HEK293 (cell line): ENCODE measurements around the gene NXPH4.

Experiments used
- CTCF ChIA-PET: fragments of 350-600 bp; formaldehyde crosslinking; extraction: SDS; loops from one replicate; lab custom pipeline; 2021; ENCODE audit warnings: antibody characterized with exemption; lab: Yijun Ruan, JAX
- POLR2A ChIA-PET: fragments of 300-600 bp; formaldehyde crosslinking; extraction: SDS; loops from one replicate; lab custom pipeline; 2020; ENCODE audit warnings: antibody characterized with exemption, inconsistent platforms; lab: Yijun Ruan, JAX
- H3K27ac ChIP-seq: fragments of 200-500 bp; sonication (Bioruptor generic); 2 replicates; pipeline ENCODE4 v1.5.1; 2014; ENCODE audit warnings: low read depth, low read length, control low read depth, inconsistent platforms; ENCODE audit errors: extremely low read depth
- H3K36me3 ChIP-seq, 2 experiments: fragments of 200-500 bp in 1 of 2; sonication (Bioruptor generic) in 1 of 2; 1 replicate in 1 of 2; 2 replicates in 1 of 2; pipeline ENCODE4 v1.5.1; 2014 to 2017; ENCODE audit warnings: inconsistent platforms in 2 of 2, low read length in 2 of 2; ENCODE audit not compliant: control insufficient read depth in 2 of 2, insufficient read depth in 1 of 2
- H3K4me1 ChIP-seq: fragments of 200-500 bp; sonication (Bioruptor generic); 2 replicates; pipeline ENCODE4 v1.5.1; 2014; ENCODE audit warnings: mild to moderate bottlenecking, low read length, inconsistent platforms; ENCODE audit not compliant: control insufficient read depth, insufficient read depth
- H3K4me3 ChIP-seq: 2 replicates; pipeline ENCODE4 v1.5.1; 2011; ENCODE audit warnings: low read depth, mild to moderate bottlenecking, control low read depth, low read length, moderate library complexity
- H3K9me3 ChIP-seq: fragments of 200-500 bp; sonication (Bioruptor generic); 2 replicates; pipeline ENCODE4 v1.5.1; 2014; ENCODE audit warnings: low read depth, low read length, inconsistent platforms; ENCODE audit not compliant: control insufficient read depth, insufficient read depth
- HIC1 ChIP-seq: fragments of 450-650 bp; formaldehyde crosslinking; IDR thresholded peaks from 2 replicates; pipeline ENCODE4 v1.5.1; 2016; ENCODE audit warnings: missing biosample characterization, missing genetic modification characterization
- HOXD13 ChIP-seq: sonication (generic); formaldehyde crosslinking; IDR thresholded peaks from 2 replicates; pipeline ENCODE4 v1.8.0; 2022; ENCODE audit warnings: missing genetic modification reagents, borderline replicate concordance
- OVOL3 ChIP-seq: fragments of 450-650 bp; formaldehyde crosslinking; IDR thresholded peaks from 2 replicates; pipeline ENCODE4 v1.5.1; 2016; ENCODE audit warnings: missing biosample characterization, missing genetic modification characterization
- PRDM10 ChIP-seq: fragments of 450-650 bp; formaldehyde crosslinking; IDR thresholded peaks from 2 replicates; pipeline ENCODE4 v1.5.1; 2016; ENCODE audit warnings: missing biosample characterization, missing genetic modification characterization
- SCRT1 ChIP-seq: fragments of 450-650 bp; formaldehyde crosslinking; IDR thresholded peaks from 2 replicates; pipeline ENCODE4 v1.5.1; 2016; ENCODE audit warnings: missing biosample characterization, missing genetic modification characterization, borderline replicate concordance
- SP2 ChIP-seq: fragments of 450-650 bp; formaldehyde crosslinking; IDR thresholded peaks from 2 replicates; pipeline ENCODE4 v1.5.1; 2016; ENCODE audit warnings: missing biosample characterization, missing genetic modification characterization
- WT1 ChIP-seq: fragments of 450-650 bp; formaldehyde crosslinking; IDR thresholded peaks from 2 replicates; pipeline ENCODE4 v1.5.1; 2016; ENCODE audit warnings: missing biosample characterization, missing genetic modification characterization
- ZEB2 ChIP-seq: fragments of 450-650 bp; formaldehyde crosslinking; IDR thresholded peaks from 2 replicates; pipeline ENCODE4 v1.5.1; 2016; ENCODE audit warnings: missing biosample characterization, missing genetic modification characterization
- ZNF112 ChIP-seq: fragments of 450-650 bp; formaldehyde crosslinking; IDR thresholded peaks from 2 replicates; pipeline ENCODE4 v1.5.0; 2017; ENCODE audit warnings: missing biosample characterization, missing genetic modification characterization
- ZNF132 ChIP-seq: fragments of 450-650 bp; formaldehyde crosslinking; IDR thresholded peaks from 2 replicates; pipeline ENCODE4 v1.5.1; 2017; ENCODE audit warnings: missing biosample characterization, missing genetic modification characterization, borderline replicate concordance
- ZNF175 ChIP-seq: fragments of 450-650 bp; formaldehyde crosslinking; IDR thresholded peaks from 2 replicates; pipeline ENCODE4 v1.5.1; 2016; ENCODE audit warnings: missing biosample characterization, missing genetic modification characterization
- ZNF2 ChIP-seq: fragments of 450-650 bp; formaldehyde crosslinking; IDR thresholded peaks from 2 replicates; pipeline ENCODE4 v1.5.1; 2016; ENCODE audit warnings: missing biosample characterization, missing genetic modification characterization
- ZNF239 ChIP-seq: fragments of 450-650 bp; formaldehyde crosslinking; IDR thresholded peaks from 2 replicates; pipeline ENCODE4 v1.5.1; 2016; ENCODE audit warnings: missing biosample characterization, missing genetic modification characterization
- ZNF311 ChIP-seq: fragments of 450-650 bp; formaldehyde crosslinking; IDR thresholded peaks from 2 replicates; pipeline ENCODE4 v1.5.1; 2017; ENCODE audit warnings: missing biosample characterization, missing genetic modification characterization, borderline replicate concordance
- ZNF521 ChIP-seq: fragments of 450-650 bp; formaldehyde crosslinking; IDR thresholded peaks from 2 replicates; pipeline ENCODE4 v1.5.1; 2017; ENCODE audit warnings: missing biosample characterization, mild to moderate bottlenecking, missing genetic modification characterization
- ZNF660 ChIP-seq: fragments of 450-650 bp; IDR thresholded peaks from 2 replicates; pipeline ENCODE4 v1.5.1; 2018; ENCODE audit warnings: missing biosample characterization, mild to moderate bottlenecking, missing genetic modification characterization
- ZNF747 ChIP-seq: fragments of 450-650 bp; formaldehyde crosslinking; IDR thresholded peaks from 2 replicates; pipeline ENCODE4 v1.5.1; 2016; ENCODE audit warnings: missing biosample characterization, missing genetic modification characterization
- ZNF768 ChIP-seq: fragments of 450-650 bp; formaldehyde crosslinking; IDR thresholded peaks from 2 replicates; pipeline ENCODE4 v1.5.1; 2018; ENCODE audit warnings: missing biosample characterization, mild to moderate bottlenecking, missing genetic modification characterization
- ZNF776 ChIP-seq: fragments of 450-650 bp; formaldehyde crosslinking; IDR thresholded peaks from 2 replicates; pipeline ENCODE4 v1.5.0; 2017; ENCODE audit warnings: missing biosample characterization, missing genetic modification characterization, borderline replicate concordance
- ZSCAN4 ChIP-seq: fragments of 450-650 bp; formaldehyde crosslinking; IDR thresholded peaks from 2 replicates; pipeline ENCODE4 v1.5.1; 2017; ENCODE audit warnings: missing biosample characterization, missing genetic modification characterization
- TF ChIP-seq, protein P1 (sequence below): fragments of 450-650 bp; formaldehyde crosslinking; IDR thresholded peaks from 2 replicates; pipeline ENCODE4 v1.5.1; 2016; ENCODE audit warnings: missing biosample characterization, missing genetic modification characterization

NXPH4 gene

GRCh38 chr12:57182918-57183575 is 33.5 kb upstream of the NXPH4 start (continued):
- TF ChIP-seq HIC1, result no peak

DNA sequence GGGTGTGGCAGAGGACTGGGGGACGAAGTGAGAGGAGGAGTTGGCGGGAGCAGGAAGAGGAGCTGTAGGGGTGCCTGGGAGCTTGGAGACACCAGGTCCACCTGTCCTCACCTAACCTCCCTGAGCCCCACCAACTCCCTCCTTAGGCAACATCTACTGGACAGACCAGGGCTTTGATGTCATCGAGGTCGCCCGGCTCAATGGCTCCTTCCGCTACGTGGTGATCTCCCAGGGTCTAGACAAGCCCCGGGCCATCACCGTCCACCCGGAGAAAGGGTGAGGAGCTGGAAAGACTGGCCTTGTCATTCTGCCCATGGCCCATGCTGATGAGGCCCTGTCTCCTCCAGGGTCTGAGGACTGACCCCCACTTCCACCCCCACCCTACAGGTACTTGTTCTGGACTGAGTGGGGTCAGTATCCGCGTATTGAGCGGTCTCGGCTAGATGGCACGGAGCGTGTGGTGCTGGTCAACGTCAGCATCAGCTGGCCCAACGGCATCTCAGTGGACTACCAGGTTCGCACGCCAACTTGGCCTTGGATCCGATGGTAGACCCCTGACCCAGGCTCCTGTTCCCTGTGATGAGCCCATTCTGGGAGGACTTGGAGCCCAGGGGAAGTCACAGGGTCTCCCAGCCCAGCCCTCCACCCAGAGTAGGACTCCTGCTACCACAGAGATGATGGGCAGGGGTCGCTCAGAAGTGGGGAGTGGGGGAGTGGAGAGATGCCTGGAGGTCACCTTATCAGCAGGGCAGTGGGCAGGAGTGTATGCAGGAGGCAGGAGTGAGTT is 32.5 kb upstream of the NXPH4 start:
- Histone ChIP-seq H3K9me3 (no peaks in the 10 kb centered on the region), H3K36me3 (peaks cover 0 to 85% of the 10 kb centered on the region in 2 experiments; a peak in 1 of 3 replicates), H3K4me1 (no peaks in the 10 kb centered on the region), H3K27ac (no peak overlapping the region), H3K4me3 (no peak overlapping the region)
- POLR2A ChIA-PET, result interaction anchor here (1.4 kb wide), 1 partner anchor 72 kb away, joined by 3 read pairs; no protein-coding TSS in a partner anchor
- CTCF ChIA-PET, result interaction anchor here (0.5 to 10.4 kb wide), 12 partner anchors 12 to 273 kb away, joined by 3 to 141 read pairs (median 6); partner anchors contain the start of genes LRP1 and NEMP1
- no peak for TF ChIP-seq HOXD13 (CRISPR knock-in tag)
- no peak for TF ChIP-seq ZEB2 (tag by site-specific recombination)
- no peak for TF ChIP-seq SP2 (tag by site-specific recombination)
- TF ChIP-seq ZNF768 (tag by site-specific recombination), result no peak
- TF ChIP-seq ZNF747 (tag by site-specific recombination), result no peak
- TF ChIP-seq ZNF239 (tag by site-specific recombination), result no peak
- TF ChIP-seq ZNF776 (tag by site-specific recombination), result no peak
- TF ChIP-seq, protein P1, sequence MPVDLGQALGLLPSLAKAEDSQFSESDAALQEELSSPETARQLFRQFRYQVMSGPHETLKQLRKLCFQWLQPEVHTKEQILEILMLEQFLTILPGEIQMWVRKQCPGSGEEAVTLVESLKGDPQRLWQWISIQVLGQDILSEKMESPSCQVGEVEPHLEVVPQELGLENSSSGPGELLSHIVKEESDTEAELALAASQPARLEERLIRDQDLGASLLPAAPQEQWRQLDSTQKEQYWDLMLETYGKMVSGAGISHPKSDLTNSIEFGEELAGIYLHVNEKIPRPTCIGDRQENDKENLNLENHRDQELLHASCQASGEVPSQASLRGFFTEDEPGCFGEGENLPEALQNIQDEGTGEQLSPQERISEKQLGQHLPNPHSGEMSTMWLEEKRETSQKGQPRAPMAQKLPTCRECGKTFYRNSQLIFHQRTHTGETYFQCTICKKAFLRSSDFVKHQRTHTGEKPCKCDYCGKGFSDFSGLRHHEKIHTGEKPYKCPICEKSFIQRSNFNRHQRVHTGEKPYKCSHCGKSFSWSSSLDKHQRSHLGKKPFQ (tag by site-specific recombination), result no peak
- no peak for TF ChIP-seq ZNF112 (tag by site-specific recombination)
- TF ChIP-seq PRDM10, result no peak
- TF ChIP-seq SCRT1 (tag by site-specific recombination), result no peak
- no peak for TF ChIP-seq ZSCAN4 (tag by site-specific recombination)
- no peak for TF ChIP-seq OVOL3
- TF ChIP-seq ZNF660 (tag by site-specific recombination), result no peak
- TF ChIP-seq ZNF521, result no peak
- no peak for TF ChIP-seq ZNF2 (tag by site-specific recombination)
- TF ChIP-seq ZNF311 (tag by site-specific recombination), result no peak
- no peak for TF ChIP-seq ZNF175
- TF ChIP-seq WT1 (tag by site-specific recombination), result no peak
- no peak for TF ChIP-seq ZNF132
